Astrocyte of the spinal cord (primary cell): ENCODE data around the gene ARL14EPL.

Experiments
- DNase-seq: peaks from one replicate; pipeline ENCODE4 v3.0.0; 2011; ENCODE audit warnings: low read depth, low spot score
- H3K4me3 ChIP-seq: 2 replicates; pipeline ENCODE4 v1.5.1; 2011; ENCODE audit warnings: low read depth, mild to moderate bottlenecking, low read length, moderate library complexity
- in situ Hi-C: cut with HindIII; loops from 2 replicates; pipeline ENCODE4 v1.10.0; 2017; ENCODE audit warnings: low sequenced_read_pairs
- TF ChIP-seq, protein P1 (sequence below): IDR thresholded peaks from 2 replicates; pipeline ENCODE4 v1.5.1; 2012; ENCODE audit warnings: low read depth, mild to moderate bottlenecking, low read length, inconsistent platforms

The ARL14EPL gene

DNA sequence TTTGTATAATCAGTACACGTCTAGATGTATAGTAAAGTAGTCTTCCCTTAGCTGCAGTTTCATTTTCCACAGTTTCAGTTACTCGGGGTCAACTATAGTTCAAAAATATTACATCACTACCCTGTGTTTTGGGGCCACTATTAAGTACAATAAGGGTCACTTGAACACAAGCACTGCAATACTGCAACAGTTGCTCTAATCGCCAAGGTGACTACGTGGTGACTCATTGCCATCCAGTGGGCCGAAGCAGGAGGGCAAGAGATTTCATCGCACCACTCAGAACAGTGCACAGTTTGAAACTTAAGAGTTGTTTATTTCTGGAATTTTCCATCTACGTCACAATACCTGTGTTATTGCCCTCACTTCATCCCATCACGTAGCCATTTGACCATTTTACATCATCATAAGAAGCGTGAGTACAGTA lies at the start of gene ARL14EPL:
ARL14EPL (plus strand) TSS at position 379 of the 424 bp plus-strand sequence. CDS start 18,994 bp downstream, outside the sequence.
- DNase-seq: peak; percentile 90
- TF ChIP-seq, protein P1, sequence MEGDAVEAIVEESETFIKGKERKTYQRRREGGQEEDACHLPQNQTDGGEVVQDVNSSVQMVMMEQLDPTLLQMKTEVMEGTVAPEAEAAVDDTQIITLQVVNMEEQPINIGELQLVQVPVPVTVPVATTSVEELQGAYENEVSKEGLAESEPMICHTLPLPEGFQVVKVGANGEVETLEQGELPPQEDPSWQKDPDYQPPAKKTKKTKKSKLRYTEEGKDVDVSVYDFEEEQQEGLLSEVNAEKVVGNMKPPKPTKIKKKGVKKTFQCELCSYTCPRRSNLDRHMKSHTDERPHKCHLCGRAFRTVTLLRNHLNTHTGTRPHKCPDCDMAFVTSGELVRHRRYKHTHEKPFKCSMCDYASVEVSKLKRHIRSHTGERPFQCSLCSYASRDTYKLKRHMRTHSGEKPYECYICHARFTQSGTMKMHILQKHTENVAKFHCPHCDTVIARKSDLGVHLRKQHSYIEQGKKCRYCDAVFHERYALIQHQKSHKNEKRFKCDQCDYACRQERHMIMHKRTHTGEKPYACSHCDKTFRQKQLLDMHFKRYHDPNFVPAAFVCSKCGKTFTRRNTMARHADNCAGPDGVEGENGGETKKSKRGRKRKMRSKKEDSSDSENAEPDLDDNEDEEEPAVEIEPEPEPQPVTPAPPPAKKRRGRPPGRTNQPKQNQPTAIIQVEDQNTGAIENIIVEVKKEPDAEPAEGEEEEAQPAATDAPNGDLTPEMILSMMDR: peak; percentile 49
- H3K4me3 ChIP-seq: no peak within 1 kb of the TSS
- in situ Hi-C loops: no loop called here

GRCh38 chr5:115983519-115983918 lies 48.8 kb upstream of the ARL14EPL start:
- no peak overlapping the region for H3K4me3 ChIP-seq
- in situ Hi-C loops: no loop called here
- no peak for DNase-seq
- TF ChIP-seq, protein P1: no peak

GRCh38 chr5:115985802-115986757 lies 46.2 kb upstream of the ARL14EPL start:
- no peak overlapping the region for H3K4me3 ChIP-seq
- in situ Hi-C loops: no loop called here
- peak; percentile 72 for DNase-seq
- TF ChIP-seq, protein P1: no peak

GRCh38 chr5:115988002-115988401 lies 44.3 kb upstream of the ARL14EPL start:
- TF ChIP-seq, protein P1: no peak
- no peak overlapping the region for H3K4me3 ChIP-seq
- in situ Hi-C loops: no loop called here
- no peak for DNase-seq

- in situ Hi-C loops: no loop called here
- no peak for DNase-seq
- TF ChIP-seq, protein P1: no peak
- no peak overlapping the region for H3K4me3 ChIP-seq
Observed at GRCh38 chr5:115992848-115993350, 39.4 kb upstream of the ARL14EPL start.

DNA sequence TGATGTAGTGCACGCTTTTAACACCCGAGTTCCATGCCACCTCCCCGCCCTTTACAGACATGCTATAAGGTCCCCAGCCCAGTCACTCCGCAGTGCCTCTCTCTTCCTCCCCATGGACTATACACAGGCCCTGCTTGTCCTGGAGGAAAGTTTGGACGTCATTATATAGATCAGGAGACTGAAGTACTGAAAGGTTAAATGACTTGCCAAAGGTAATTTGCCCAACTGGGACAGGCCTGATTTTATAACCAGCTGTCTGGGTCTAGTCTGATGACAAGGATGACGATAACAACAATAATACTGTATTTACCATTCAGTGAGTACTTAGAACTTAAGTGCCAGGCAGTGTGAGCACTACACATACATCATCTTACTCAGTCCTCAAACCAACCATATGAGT lies 36.9 kb upstream of the ARL14EPL start:
- TF ChIP-seq, protein P1: no peak
- H3K4me3 ChIP-seq: no peak overlapping the region
- in situ Hi-C loops: no loop called here
- no peak for DNase-seq
